MM.1S (cell line): ENCODE measurements around the gene MED13L.

Source experiments
- CTCF ChIP-seq: fragments of 300-600 bp; sonication (generic); IDR thresholded peaks from 2 replicates; pipeline ENCODE4 v1.5.1; 2016; ENCODE audit warnings: antibody characterized with exemption, low read length, mixed read lengths
- EZH2phosphoT487 ChIP-seq: fragments of 300-600 bp; sonication (generic); IDR thresholded peaks from 2 replicates; pipeline ENCODE4 v1.6.1; 2018; ENCODE audit warnings: antibody characterized with exemption, low read length

- TF ChIP-seq EZH2phosphoT487: no peak
- no peak for TF ChIP-seq CTCF
Observed at GRCh38 chr12:116263431-116263830, 14.1 kb downstream of the MED13L start.
